ENCODE measurements around the gene COL19A1. TPM values are rescaled to one million over a fixed set of nuclear protein-coding genes. Genes with fewer than 3 reads are reported as not detected.

Gene COL19A1
- total RNA-seq, 1 donor from 2014 or later, result not detected

GRCh38 chr6:70061546-70061945 is 195.2 kb downstream of the COL19A1 start:
- no peak for DNase-seq

- no peak for DNase-seq
Observed at GRCh38 chr6:70062010-70062409, 195.7 kb downstream of the COL19A1 start.

DNA sequence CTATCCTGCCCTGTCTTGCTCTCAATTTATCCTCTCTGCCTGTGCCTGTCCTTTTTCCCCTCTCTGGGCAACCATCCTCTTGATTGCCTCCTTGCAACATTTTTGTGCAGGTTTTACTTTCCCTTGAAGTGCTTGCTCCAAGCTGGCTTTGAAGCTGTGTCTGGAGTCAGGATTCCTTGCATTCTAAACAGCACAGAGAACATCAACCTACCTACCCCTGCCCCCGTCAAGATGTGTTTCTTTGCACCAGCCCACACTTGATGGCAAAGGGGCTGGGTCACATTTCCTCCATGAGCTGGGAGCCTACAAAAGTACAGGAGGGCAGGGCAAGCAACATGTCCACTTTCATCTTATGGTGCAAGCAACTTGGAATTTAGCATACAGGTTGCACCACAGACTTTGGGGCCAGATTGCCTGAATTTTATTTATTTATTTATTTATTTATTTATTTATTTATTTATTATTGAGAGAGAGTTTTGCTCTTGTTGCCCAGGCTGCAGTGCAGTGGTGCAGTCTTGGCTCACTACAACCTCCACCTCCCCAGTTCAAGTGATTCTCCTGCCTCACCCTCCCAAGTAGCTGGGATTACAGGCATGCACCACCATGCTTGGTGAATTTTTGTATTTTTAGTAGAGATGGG is 206.3 kb downstream of the COL19A1 start:
- DNase-seq, result no peak

GRCh38 chr6:70073637-70074036 is 207.3 kb downstream of the COL19A1 start:
- no peak for DNase-seq

- DNase-seq, result no peak
Observed at GRCh38 chr6:70079241-70079640, 212.9 kb downstream of the COL19A1 start.

- DNase-seq, result no peak
Observed at GRCh38 chr6:70080443-70081070, 214.2 kb downstream of the COL19A1 start.

- DNase-seq, result no peak
Observed at GRCh38 chr6:70082830-70083229, 216.5 kb downstream of the COL19A1 start.

DNA sequence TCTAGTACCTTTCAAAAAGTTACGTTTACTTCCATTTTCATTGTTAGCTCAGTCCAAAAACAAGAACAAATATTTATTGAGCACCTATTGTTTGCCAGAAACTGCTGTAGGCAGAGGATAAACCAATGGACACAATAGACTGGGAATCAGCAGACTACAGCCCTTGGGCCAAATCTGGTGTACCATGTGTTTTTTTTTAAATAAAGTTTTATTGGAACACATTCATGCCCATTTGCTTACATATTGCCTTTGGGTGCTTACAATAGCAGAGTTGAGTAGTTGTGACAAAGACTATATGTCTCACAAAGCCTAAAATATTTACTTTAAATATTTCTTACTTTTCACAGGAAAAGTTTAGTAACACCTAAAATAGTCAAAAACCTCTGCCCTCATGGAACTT is 220.4 kb downstream of the COL19A1 start:
- no peak for DNase-seq

GRCh38 chr6:70094156-70094555 is 227.8 kb downstream of the COL19A1 start:
- no peak for DNase-seq

DNA sequence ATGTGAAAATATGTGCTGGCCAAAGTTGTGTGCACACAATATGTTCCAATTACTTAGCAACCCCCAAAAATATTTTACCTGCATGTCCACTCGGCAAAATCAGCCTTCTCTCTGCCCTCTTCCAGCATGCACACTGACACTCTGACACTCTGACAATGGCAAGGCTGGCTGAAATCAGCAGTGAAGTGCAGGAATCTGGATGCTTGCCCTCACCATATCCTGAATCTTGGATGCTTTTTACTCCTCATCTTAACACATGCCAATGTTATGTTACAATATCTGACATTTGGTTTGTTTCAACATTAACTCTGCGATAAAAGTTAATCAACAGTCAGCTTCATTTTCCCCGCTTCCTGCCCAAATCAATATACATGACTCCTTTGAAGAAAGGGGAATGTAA is 233.4 kb downstream of the COL19A1 start:
- no peak for DNase-seq

DNA sequence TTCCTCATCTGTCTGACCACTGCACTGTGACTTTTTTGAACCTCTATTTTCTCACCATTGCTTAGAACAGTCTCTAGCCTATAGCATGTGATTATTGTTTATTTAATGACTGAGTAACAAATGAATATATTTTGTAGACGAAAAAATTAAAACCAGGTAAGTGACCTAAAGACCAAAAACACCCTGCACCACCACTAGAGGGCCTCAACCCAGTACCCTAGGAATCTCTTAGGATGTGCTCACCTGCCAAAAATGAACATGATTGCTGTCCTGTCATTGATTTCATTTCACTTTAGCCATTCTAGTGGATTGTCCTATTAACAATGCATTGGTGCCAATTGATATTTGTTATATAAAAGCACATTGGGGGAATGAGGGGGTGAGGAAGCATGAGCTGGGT is 237.4 kb downstream of the COL19A1 start:
- DNase-seq, result no peak

- DNase-seq, result peak; percentile 51
Observed at GRCh38 chr6:70107852-70108629, 241.7 kb downstream of the COL19A1 start.

- DNase-seq, result no peak
Observed at GRCh38 chr6:70110126-70111022, 244.0 kb downstream of the COL19A1 start.

- DNase-seq, result no peak
Observed at GRCh38 chr6:70111737-70112136, 245.4 kb downstream of the COL19A1 start.

DNA sequence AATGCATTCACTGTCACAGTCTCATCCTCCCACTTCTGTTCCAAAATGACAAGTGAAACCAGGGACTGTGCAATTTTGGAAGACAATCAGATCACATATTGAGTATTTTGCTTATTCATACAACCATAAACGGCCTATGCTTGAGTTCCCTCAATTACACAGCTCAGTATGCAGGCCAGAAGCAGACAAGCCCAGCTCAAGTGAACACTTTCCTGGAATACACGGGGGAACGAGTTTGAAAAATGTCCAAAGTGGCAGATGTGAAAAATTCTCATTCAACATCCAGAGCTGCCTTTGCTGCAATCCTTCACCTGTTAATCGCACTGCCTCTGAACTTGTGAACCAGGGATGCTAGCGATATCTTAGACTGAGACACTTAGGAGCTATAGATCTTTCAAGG is 246.4 kb downstream of the COL19A1 start:
- no peak for DNase-seq

DNA sequence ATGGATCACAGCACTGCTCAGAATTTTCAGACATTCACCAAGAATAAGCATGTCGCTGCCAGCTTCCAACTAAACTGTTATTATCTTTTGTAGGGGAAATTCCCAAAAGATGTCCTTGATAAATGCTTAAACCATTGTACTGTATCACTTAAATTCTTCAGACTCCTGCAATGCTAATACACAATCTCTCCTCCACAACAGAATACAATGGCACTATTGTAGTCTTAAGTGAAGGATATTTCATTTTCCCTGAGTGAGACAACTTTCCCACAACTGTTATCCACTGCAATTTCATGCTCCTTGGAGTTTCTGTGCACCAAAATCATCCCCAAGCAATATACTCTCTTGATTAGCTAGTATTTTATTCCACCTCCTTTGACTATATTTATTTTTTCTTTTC is 246.8 kb downstream of the COL19A1 start:
- DNase-seq, result no peak

DNA sequence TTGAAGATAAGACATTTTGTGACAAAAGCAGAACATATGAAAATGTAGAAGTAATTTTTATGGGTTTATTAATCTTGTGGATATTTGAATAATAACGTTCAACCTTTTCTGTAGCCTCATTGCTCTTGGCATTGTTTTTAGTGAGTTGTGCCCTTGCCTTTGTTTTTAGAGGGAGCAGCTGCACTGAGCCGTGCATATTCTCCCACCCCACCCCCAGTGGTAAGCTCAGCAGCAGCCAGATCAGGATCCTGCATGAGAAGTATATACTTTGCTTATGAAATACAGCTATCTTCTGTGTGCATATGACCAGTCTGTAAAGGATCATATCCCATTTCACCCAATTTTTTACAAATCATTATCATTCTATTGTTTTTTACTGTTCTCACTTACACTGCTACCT is 252.3 kb downstream of the COL19A1 start:
- DNase-seq, result no peak

- no peak for DNase-seq
Observed at GRCh38 chr6:70119218-70119835, 253.0 kb downstream of the COL19A1 start.

DNA sequence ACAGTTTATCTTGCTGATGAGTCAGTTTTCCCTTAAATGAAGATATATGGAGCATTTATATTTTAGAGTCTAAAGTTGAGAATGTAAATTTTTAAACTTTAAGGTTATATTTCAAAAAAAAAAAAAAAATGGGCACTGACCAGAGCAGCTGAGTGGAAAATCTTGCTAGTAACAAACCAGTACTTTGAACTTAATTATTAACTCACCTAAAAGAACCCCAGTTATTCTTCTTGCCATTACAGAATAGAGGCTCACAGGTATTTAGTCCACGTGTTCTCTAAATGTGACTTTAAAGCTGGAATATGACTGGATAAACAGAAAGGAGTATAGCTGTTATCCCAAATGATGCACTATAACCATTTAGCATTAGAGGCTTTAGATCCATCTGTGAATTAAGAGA is 258.1 kb downstream of the COL19A1 start:
- no peak for DNase-seq

GRCh38 chr6:70124882-70125545 is 258.7 kb downstream of the COL19A1 start:
- DNase-seq, result no peak

DNA sequence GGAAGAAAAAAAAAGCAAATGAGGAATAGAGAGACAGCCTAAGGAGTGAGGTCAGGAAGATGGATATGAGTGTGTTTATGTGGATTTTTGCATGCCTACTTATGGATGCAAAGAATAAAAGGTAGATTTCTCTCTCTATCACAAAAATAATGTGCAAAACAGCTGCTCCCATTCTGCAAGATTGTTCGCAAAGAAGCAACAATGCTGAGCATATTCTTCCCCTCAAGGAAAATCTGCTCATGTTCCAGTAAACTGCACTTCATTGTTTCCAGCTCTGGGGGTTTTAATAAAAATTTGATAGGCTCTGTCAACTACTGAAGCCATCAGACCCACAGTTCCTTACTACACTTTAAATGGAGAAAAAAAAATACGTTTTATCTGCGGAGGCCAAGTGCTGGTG is 259.2 kb downstream of the COL19A1 start:
- no peak for DNase-seq

DNA sequence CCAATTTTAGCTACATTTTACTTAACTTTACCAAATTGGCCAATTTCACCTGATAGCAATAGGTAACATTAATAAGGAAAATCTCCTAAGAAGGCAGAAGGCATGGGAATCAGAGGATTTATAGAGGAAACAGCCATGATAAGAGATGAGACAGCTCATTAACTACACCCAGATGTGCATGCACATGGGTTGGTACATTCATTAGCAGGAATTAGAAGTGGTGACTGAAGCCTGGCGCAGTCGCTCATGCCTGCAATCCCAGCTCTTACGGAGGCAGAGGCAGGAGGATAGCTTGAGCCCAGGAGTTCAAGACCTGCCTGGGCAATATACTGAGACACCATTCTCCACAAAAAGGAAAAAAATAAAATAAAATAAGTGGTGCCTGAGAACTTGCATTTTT is 263.0 kb downstream of the COL19A1 start:
- DNase-seq, result no peak

All from dermis blood vessel endothelial cell (primary cell).